HCT116 (cell line): ENCODE data around the gene DNMT1. TPM values are rescaled to one million over a fixed set of nuclear protein-coding genes. Genes with fewer than 3 reads are reported as not detected.

Source experiments
- ATAC-seq: fragments of 200-7000 bp; cut with Tn5 transposase; 2 replicates; pipeline ENCODE4 v1.9.1; 2020; ENCODE audit warnings: mild to moderate bottlenecking, moderate library complexity
- BruUV-seq: library from RNA; stranded (reverse); fragments of 400-500 nt; replicated peaks from 2 replicates; lab custom pipeline; 2021; lab: Mats Ljungman, UMichigan
- CTCF ChIA-PET: fragments of 300-600 bp; sonication (Branson Sonifier 250); formaldehyde crosslinking; loops from one replicate; lab custom pipeline; 2021; ENCODE audit warnings: antibody characterized with exemption; lab: Charles Lee
- POLR2A ChIA-PET: fragments of 300-600, 350-600 bp; sonication (Branson Sonifier 250); formaldehyde crosslinking; loops from one replicate; lab custom pipeline; 2021; ENCODE audit warnings: antibody characterized with exemption; lab: Charles Lee
- RAD21 ChIA-PET, 2 experiments: fragments of 300-600 bp; sonication (Branson Sonifier 250); formaldehyde crosslinking; loops; one replicate each; lab custom pipeline; 2023; ENCODE audit warnings: low total read pairs in 2 of 2; ENCODE audit not compliant: uncharacterized antibody in 2 of 2, unreplicated experiment in 2 of 2, low non-redundant PET in 1 of 2; lab: Charles Lee
- DNase-seq: peaks from one replicate; pipeline ENCODE4 v3.0.0-alpha.2; 2010; ENCODE audit warnings: low read depth, low spot score
- H2AFZ ChIP-seq: fragments of 200-600 bp; shearing (Covaris generic), sonication (generic); 2 replicates; pipeline ENCODE4 v1.6.1; 2017; ENCODE audit warnings: low read depth, mixed run types, mixed read lengths, antibody characterized with exemption, low read length; ENCODE audit not compliant: poor library complexity, severe bottlenecking
- H3K27ac ChIP-seq: 2 replicates; pipeline ENCODE4 v1.5.1; 2012; ENCODE audit warnings: low read depth, low read length
- H3K27me3 ChIP-seq: fragments of 200-600 bp; sonication (generic); 2 replicates; pipeline ENCODE4 v1.6.1; 2016; ENCODE audit warnings: mixed run types, low read length, mixed read lengths; ENCODE audit not compliant: insufficient read depth
- H3K36me3 ChIP-seq, 2 experiments: fragments of 200-500 bp in 1 of 2; fragments of 200-600 bp in 1 of 2; sonication (Bioruptor generic) in 1 of 2; sonication (generic) in 1 of 2; 2 replicates each; pipeline versions ENCODE4 v1.5.1 to v1.6.1; 2014 to 2016; ENCODE audit warnings: low read length in 2 of 2, inconsistent platforms in 1 of 2, mixed read lengths in 1 of 2, mixed run types in 1 of 2; ENCODE audit not compliant: insufficient read depth in 2 of 2, control insufficient read depth in 1 of 2
- H3K4me1 ChIP-seq, 2 experiments: fragments of 200-600 bp in 1 of 2; sonication (generic) in 1 of 2; 2 replicates each; pipeline versions ENCODE4 v1.5.1 to v1.6.1; 2012 to 2017; ENCODE audit warnings: low read length in 2 of 2, inconsistent platforms in 1 of 2, mild to moderate bottlenecking in 1 of 2, mixed read lengths in 1 of 2, mixed run types in 1 of 2, moderate library complexity in 1 of 2; ENCODE audit not compliant: insufficient read depth in 2 of 2, control insufficient read depth in 1 of 2
- H3K4me2 ChIP-seq: fragments of 200-600 bp; sonication (generic); 2 replicates; pipeline ENCODE4 v1.6.1; 2017; ENCODE audit warnings: mixed run types, low read length, mixed read lengths
- H3K4me3 ChIP-seq, 2 experiments: fragments of 200-600 bp in 1 of 2; sonication (generic) in 1 of 2; replicated peaks in 1 of 2; 2 replicates each; pipeline ENCODE4 v1.5.1; 2011 to 2016; ENCODE audit warnings: low read length in 2 of 2, control low read depth in 1 of 2, low read depth in 1 of 2, mild to moderate bottlenecking in 1 of 2, mixed read lengths in 1 of 2, mixed run types in 1 of 2
- H3K79me2 ChIP-seq: fragments of 200-600 bp; sonication (generic); 2 replicates; pipeline ENCODE4 v1.6.1; 2017; ENCODE audit warnings: mild to moderate bottlenecking, mixed run types, low read length, moderate library complexity, mixed read lengths; ENCODE audit not compliant: insufficient read depth
- H3K9ac ChIP-seq: fragments of 200-600 bp; sonication (generic); 2 replicates; pipeline ENCODE4 v1.6.1; 2016; ENCODE audit warnings: low read length, mixed read lengths
- H3K9me2 ChIP-seq: fragments of 200-600 bp; sonication (generic), shearing (Covaris generic); 2 replicates; pipeline ENCODE4 v1.6.1; 2017; ENCODE audit warnings: mixed run types, mild to moderate bottlenecking, moderate library complexity; ENCODE audit not compliant: insufficient read depth
- H3K9me3 ChIP-seq, 2 experiments: fragments of 200-500 bp in 1 of 2; fragments of 200-600 bp in 1 of 2; sonication (Bioruptor generic) in 1 of 2; sonication (generic) in 1 of 2; 2 replicates each; pipeline ENCODE4 v1.6.1; 2014 to 2017; ENCODE audit warnings: low read length in 2 of 2, mixed read lengths in 2 of 2, inconsistent platforms in 1 of 2, low read depth in 1 of 2, mild to moderate bottlenecking in 1 of 2, mixed run types in 1 of 2, moderate library complexity in 1 of 2; ENCODE audit not compliant: control insufficient read depth in 1 of 2, insufficient read depth in 1 of 2
- H4K20me1 ChIP-seq: fragments of 200-600 bp; sonication (generic), shearing (Covaris generic); 2 replicates; pipeline ENCODE4 v1.6.1; 2017; ENCODE audit warnings: mixed run types, mild to moderate bottlenecking, moderate library complexity; ENCODE audit not compliant: insufficient read depth
- CBX3 ChIP-seq: IDR thresholded peaks from 2 replicates; pipeline ENCODE4 v1.6.1; 2012; ENCODE audit warnings: low read depth
- CEBPB ChIP-seq: IDR thresholded peaks from 2 replicates; pipeline ENCODE4 v1.6.1; 2012; ENCODE audit warnings: low read depth
- CTCF ChIP-seq, 3 experiments: fragments of 200-600 bp in 1 of 3; sonication (generic) in 1 of 3; IDR thresholded peaks in 2 of 3; conservative IDR thresholded peaks in 1 of 3; 2 replicates each; pipeline ENCODE4 v1.5.1; 2012 to 2017; ENCODE audit warnings: low read depth in 2 of 3, low read length in 2 of 3, antibody characterized with exemption in 1 of 3, borderline replicate concordance in 1 of 3, control low read depth in 1 of 3, mild to moderate bottlenecking in 1 of 3, mixed read lengths in 1 of 3, mixed run types in 1 of 3, moderate library complexity in 1 of 3; ENCODE audit not compliant: insufficient read depth in 1 of 3
- EGR1 ChIP-seq: IDR thresholded peaks from 2 replicates; pipeline ENCODE4 v1.6.1; 2012; ENCODE audit warnings: low read depth
- EZH2 ChIP-seq: fragments of 200-600 bp; sonication (generic); IDR thresholded peaks from 2 replicates; pipeline ENCODE4 v1.6.1; 2017; ENCODE audit warnings: antibody characterized with exemption, mixed run types
- FOSL1 ChIP-seq: IDR thresholded peaks from 2 replicates; pipeline ENCODE4 v1.6.1; 2012; ENCODE audit warnings: low read depth
- JUND ChIP-seq: IDR thresholded peaks from 2 replicates; pipeline ENCODE4 v1.6.1; 2012
- MAX ChIP-seq: IDR thresholded peaks from 2 replicates; pipeline ENCODE4 v1.6.1; 2012
- POLR2AphosphoS5 ChIP-seq: IDR thresholded peaks from 2 replicates; pipeline ENCODE4 v1.6.1; 2011; ENCODE audit warnings: mild to moderate bottlenecking, low read depth, low read length, moderate library complexity
- RAD21 ChIP-seq: IDR thresholded peaks from 2 replicates; pipeline ENCODE4 v1.6.1; 2012; ENCODE audit warnings: low read depth, mild to moderate bottlenecking
- SIN3A ChIP-seq: IDR thresholded peaks from 2 replicates; pipeline ENCODE4 v1.6.1; 2012; ENCODE audit warnings: low read depth
- TCF7L2 ChIP-seq: IDR thresholded peaks from 2 replicates; pipeline ENCODE4 v1.7.0; 2011; ENCODE audit warnings: borderline replicate concordance, inconsistent platforms; ENCODE audit not compliant: insufficient read depth, insufficient read length; ENCODE audit errors: extremely low read depth
- YY1 ChIP-seq: IDR thresholded peaks from 2 replicates; pipeline ENCODE4 v1.6.1; 2011; ENCODE audit warnings: low read length, low read depth, moderate library complexity, mild to moderate bottlenecking; ENCODE audit not compliant: insufficient replicate concordance; ENCODE audit errors: extremely low read depth
- ZBTB33 ChIP-seq: IDR thresholded peaks from 2 replicates; pipeline ENCODE4 v1.6.1; 2011; ENCODE audit warnings: mild to moderate bottlenecking, low read length, moderate library complexity; ENCODE audit not compliant: insufficient replicate concordance; ENCODE audit errors: extremely low read depth
- ZFX ChIP-seq: fragments of 450-650 bp; IDR thresholded peaks from 2 replicates; pipeline ENCODE4 v1.6.1; 2017
- intact Hi-C: fragments of 100-400 bp; cut with micrococcal nuclease; formaldehyde crosslinking; loops from 2 replicates; pipeline ENCODE4 v1.10.0; 2022
- total RNA-seq: library from RNA; stranded (reverse); gene quantifications from one replicate; pipeline ENCODE4 v1.2.1, GENCODE V29; 2021; ENCODE audit not compliant: unreplicated experiment

DNMT1 gene
- total RNA-seq, 1 experiment from 2014 or later = 235 TPM

- TF ChIP-seq MAX (no peak), POLR2AphosphoS5 (no peak), SIN3A (no peak), ZFX (no peak), EGR1 (no peak), FOSL1 (no peak), JUND (no peak), EZH2 (no peak), CEBPB (no peak)
- Histone ChIP-seq H3K27ac (no peak overlapping the region), H3K9me2 (no peaks in the 10 kb centered on the region), H3K4me1 (peaks cover 5 to 16% of the 10 kb centered on the region in 2 experiments), H3K4me3 (no peak overlapping the region), H3K36me3 (peaks cover 6 to 7% of the 10 kb centered on the region in 2 experiments; a peak in 2 of 4 replicates), H3K27me3 (no peaks in the 10 kb centered on the region), H3K9ac (no peak overlapping the region), H3K79me2 (peaks cover 27% of the 10 kb centered on the region), H3K4me2 (no peak overlapping the region), H2AFZ (no peak overlapping the region), H4K20me1 (no peaks in the 10 kb centered on the region), H3K9me3 (no peaks in the 10 kb centered on the region)
- BruUV-seq = no TSS peak
- ATAC-seq (no peak), DNase-seq (no peak)
- CTCF ChIA-PET = no interaction called here
- RAD21 ChIA-PET = interaction anchor here in 1 of 2 experiments (0.8 kb wide), 1 partner anchor 128 kb away, joined by 9 read pairs; no protein-coding TSS in a partner anchor
- POLR2A ChIA-PET = no interaction called here
- intact Hi-C loops = no loop called here
Measured at GRCh38 chr19:10122045-10122444, 72.7 kb downstream of the DNMT1 start.

- Histone ChIP-seq H3K4me2 (peak overlapping the region; percentile 98), H3K9me2 (no peaks in the 10 kb centered on the region), H3K27ac (no peak overlapping the region), H3K36me3 (peaks cover 9 to 14% of the 10 kb centered on the region in 2 experiments; a peak in 2 of 4 replicates), H2AFZ (no peak overlapping the region), H3K9me3 (no peaks in the 10 kb centered on the region), H3K27me3 (no peaks in the 10 kb centered on the region), H3K79me2 (peaks cover 30% of the 10 kb centered on the region), H3K4me1 (peaks cover 5 to 16% of the 10 kb centered on the region in 2 experiments), H3K9ac (no peak overlapping the region), H4K20me1 (no peaks in the 10 kb centered on the region), H3K4me3 (no peak overlapping the region)
- intact Hi-C loops = loop anchor here (2.0 kb wide), 1 partner anchor 130 kb away; no protein-coding TSS in a partner anchor
- ChIA-PET RAD21 (interaction anchor here in 1 of 2 experiments (1.3 kb wide), 1 partner anchor 130 kb away, joined by 5 read pairs; no protein-coding TSS in a partner anchor), POLR2A (no interaction called here), CTCF (interaction anchor here (0.6 to 1.3 kb wide), 4 partner anchors 9 to 138 kb away, joined by 3 to 4 read pairs (median 4); partner anchors contain the start of gene P2RY11)
- DNase-seq = no peak
- no peak for ATAC-seq
- BruUV-seq = no TSS peak
- TF ChIP-seq YY1 (no peak), TCF7L2 (no peak), EGR1 (no peak), ZBTB33 (no peak), CTCF (IDR thresholded peaks at IDR 0.05 in 2 of 3, conservative IDR thresholded peaks at IDR 0.05 in 1 of 3; ENCODE audit: borderline replicate concordance in 1 of 3, insufficient read depth in 1 of 3, low read depth in 2 of 3, low read length in 2 of 3) (no peak), MAX (no peak), CBX3 (no peak), RAD21 (no peak)
Measured at GRCh38 chr19:10120538-10121189, 74.1 kb downstream of the DNMT1 start.
